ENCODE results near the gene CALR. TPM values are rescaled to one million over a fixed set of nuclear protein-coding genes. Genes with fewer than 3 reads are reported as not detected.

CALR gene
- total and polyA plus RNA-seq, 9 of the 15 experiments (the other 6 are each of a cell fraction or from before 2014, with no cell fraction given): 126 to 811 (median 642) TPM

DNA sequence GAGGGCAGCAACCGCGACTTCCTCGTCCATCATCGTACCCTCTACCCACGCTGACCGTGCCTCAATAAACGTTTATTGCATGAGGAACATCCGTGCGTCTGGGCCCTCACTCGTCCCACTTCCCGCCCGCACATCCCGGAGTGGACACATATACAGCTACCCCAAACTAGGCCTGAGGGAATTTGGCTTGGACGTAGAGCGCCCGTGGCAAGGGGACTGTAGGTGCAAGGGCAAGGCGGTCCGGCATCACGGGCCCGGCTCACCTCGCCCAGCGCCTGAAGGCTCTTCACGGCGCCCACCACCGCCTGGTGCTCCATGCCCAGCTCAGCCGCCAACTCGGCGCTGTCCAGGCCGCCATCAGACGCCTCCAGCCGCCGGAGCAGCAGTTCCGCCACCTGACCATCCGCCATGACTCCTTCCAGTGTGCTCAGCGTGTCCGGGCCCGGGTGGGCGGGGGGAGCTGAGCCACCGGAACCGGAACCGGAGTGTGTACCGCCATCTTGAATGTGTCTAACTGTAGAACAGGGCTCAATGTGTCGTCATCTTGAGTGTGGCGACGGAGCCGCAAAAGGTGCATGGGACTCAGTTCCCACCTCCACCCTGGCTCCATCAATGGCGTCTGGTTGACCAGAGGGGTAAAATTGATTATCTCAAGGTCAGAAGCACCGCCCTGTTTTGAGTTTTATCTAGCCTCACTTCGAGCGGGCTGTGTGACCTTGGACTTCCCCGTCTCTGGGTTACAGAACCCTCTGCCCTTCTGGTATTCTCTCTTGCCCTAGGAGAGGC lies 4.9 kb upstream of the CALR start, which contains the start of gene FARSA (continued):
- peak; percentile 89 for TF ChIP-seq KDM5B (IDR thresholded peaks at IDR 0.05; ENCODE audit: insufficient replicate concordance, low read depth, low read length)
- 0 out of 2 replicates have a peak, but pooled peaks have one; percentile 44 for TF ChIP-seq ZNF197 (CRISPR knock-in tag; IDR thresholded peaks at IDR 0.05; ENCODE audit: low read depth)
- TF ChIP-seq SLC30A9 (CRISPR knock-in tag; IDR thresholded peaks at IDR 0.05): no peak
- TF ChIP-seq BRD4 (IDR thresholded peaks at IDR 0.05): no peak
- TF ChIP-seq FOXK1 (CRISPR knock-in tag; IDR thresholded peaks at IDR 0.05; ENCODE audit: borderline replicate concordance): peak; percentile 8; the same call in 1 of the 2 replicates
- TF ChIP-seq ZNF274 (IDR thresholded peaks at IDR 0.05; ENCODE audit: borderline replicate concordance, low read depth, low read length): no peak
- TF ChIP-seq, protein P1, sequence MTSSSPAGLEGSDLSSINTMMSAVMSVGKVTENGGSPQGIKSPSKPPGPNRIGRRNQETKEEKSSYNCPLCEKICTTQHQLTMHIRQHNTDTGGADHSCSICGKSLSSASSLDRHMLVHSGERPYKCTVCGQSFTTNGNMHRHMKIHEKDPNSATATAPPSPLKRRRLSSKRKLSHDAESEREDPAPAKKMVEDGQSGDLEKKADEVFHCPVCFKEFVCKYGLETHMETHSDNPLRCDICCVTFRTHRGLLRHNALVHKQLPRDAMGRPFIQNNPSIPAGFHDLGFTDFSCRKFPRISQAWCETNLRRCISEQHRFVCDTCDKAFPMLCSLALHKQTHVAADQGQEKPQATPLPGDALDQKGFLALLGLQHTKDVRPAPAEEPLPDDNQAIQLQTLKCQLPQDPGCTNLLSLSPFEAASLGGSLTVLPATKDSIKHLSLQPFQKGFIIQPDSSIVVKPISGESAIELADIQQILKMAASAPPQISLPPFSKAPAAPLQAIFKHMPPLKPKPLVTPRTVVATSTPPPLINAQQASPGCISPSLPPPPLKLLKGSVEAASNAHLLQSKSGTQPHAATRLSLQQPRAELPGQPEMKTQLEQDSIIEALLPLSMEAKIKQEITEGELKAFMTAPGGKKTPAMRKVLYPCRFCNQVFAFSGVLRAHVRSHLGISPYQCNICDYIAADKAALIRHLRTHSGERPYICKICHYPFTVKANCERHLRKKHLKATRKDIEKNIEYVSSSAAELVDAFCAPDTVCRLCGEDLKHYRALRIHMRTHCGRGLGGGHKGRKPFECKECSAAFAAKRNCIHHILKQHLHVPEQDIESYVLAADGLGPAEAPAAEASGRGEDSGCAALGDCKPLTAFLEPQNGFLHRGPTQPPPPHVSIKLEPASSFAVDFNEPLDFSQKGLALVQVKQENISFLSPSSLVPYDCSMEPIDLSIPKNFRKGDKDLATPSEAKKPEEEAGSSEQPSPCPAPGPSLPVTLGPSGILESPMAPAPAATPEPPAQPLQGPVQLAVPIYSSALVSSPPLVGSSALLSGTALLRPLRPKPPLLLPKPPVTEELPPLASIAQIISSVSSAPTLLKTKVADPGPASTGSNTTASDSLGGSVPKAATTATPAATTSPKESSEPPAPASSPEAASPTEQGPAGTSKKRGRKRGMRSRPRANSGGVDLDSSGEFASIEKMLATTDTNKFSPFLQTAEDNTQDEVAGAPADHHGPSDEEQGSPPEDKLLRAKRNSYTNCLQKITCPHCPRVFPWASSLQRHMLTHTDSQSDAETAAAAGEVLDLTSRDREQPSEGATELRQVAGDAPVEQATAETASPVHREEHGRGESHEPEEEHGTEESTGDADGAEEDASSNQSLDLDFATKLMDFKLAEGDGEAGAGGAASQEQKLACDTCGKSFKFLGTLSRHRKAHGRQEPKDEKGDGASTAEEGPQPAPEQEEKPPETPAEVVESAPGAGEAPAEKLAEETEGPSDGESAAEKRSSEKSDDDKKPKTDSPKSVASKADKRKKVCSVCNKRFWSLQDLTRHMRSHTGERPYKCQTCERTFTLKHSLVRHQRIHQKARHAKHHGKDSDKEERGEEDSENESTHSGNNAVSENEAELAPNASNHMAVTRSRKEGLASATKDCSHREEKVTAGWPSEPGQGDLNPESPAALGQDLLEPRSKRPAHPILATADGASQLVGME (CRISPR knock-in tag; IDR thresholded peaks at IDR 0.05): no peak
- TF ChIP-seq ATF1 (CRISPR knock-in tag; IDR thresholded peaks at IDR 0.05): no peak
- TF ChIP-seq ATF1 (tag; IDR thresholded peaks at IDR 0.05): peak; percentile 43; the same call in 1 of the 2 replicates
- TF ChIP-seq HSF4 (CRISPR knock-in tag; IDR thresholded peaks at IDR 0.05; ENCODE audit: borderline replicate concordance): no peak
- no peak for TF ChIP-seq U2AF2 (optimal IDR thresholded peaks at IDR 0.05; ENCODE audit: low read depth, low read length)
- TF ChIP-seq NUFIP1 (IDR thresholded peaks at IDR 0.05; ENCODE audit: partially characterized antibody): no peak
- no peak for TF ChIP-seq PCBP2 (IDR thresholded peaks at IDR 0.05; ENCODE audit: low read depth, low read length, poor library complexity, severe bottlenecking)
- TF ChIP-seq, protein P2, sequence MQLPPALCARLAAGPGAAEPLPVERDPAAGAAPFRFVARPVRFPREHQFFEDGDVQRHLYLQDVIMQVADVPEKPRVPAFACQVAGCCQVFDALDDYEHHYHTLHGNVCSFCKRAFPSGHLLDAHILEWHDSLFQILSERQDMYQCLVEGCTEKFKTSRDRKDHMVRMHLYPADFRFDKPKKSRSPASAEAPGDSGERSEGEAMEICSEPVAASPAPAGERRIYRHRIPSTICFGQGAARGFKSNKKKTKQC (CRISPR knock-in tag; IDR thresholded peaks at IDR 0.05): peak; percentile 25; the same call in 1 of the 2 replicates
- peak; percentile 82 for TF ChIP-seq ZNF395 (CRISPR knock-in tag; IDR thresholded peaks at IDR 0.05)
- 0 out of 2 replicates have a peak, but pooled peaks have one; percentile 13 for TF ChIP-seq ZNF830 (CRISPR knock-in tag; IDR thresholded peaks at IDR 0.05)
- no peak for TF ChIP-seq ZNF668 (CRISPR knock-in tag; IDR thresholded peaks at IDR 0.05)
- TF ChIP-seq ZNF217 (CRISPR knock-in tag; IDR thresholded peaks at IDR 0.05): no peak
- no peak for TF ChIP-seq ARID3B (CRISPR knock-in tag; IDR thresholded peaks at IDR 0.05; ENCODE audit: borderline replicate concordance)
